ENCODE measurements around the gene SEC11C.

Gene SEC11C

GRCh38 chr18:59144483-59144882 lies 4.8 kb downstream of the SEC11C start:
- no peak for TF ChIP-seq CTCF (IDR thresholded peaks at IDR 0.05; ENCODE audit: control insufficient read depth, extremely low read depth, insufficient read depth)
- no peak for DNase-seq (ENCODE audit: low read depth)
- H3K4me3 ChIP-seq (ENCODE audit: low read depth, low read length), result no peak overlapping the region

- no peak overlapping the region for H3K4me3 ChIP-seq (ENCODE audit: low read depth, low read length)
- TF ChIP-seq CTCF (IDR thresholded peaks at IDR 0.05; ENCODE audit: control insufficient read depth, extremely low read depth, insufficient read depth), result no peak
- DNase-seq (ENCODE audit: low read depth), result peak; percentile 96
These were observed 5.4 kb downstream of the SEC11C start for GRCh38 chr18:59145055-59145454.

- peak; percentile 81 for DNase-seq (ENCODE audit: low read depth)
- TF ChIP-seq CTCF (IDR thresholded peaks at IDR 0.05; ENCODE audit: control insufficient read depth, extremely low read depth, insufficient read depth), result no peak
- H3K4me3 ChIP-seq (ENCODE audit: low read depth, low read length), result no peak overlapping the region
These were observed 8.5 kb downstream of the SEC11C start for GRCh38 chr18:59148192-59148591.

DNA sequence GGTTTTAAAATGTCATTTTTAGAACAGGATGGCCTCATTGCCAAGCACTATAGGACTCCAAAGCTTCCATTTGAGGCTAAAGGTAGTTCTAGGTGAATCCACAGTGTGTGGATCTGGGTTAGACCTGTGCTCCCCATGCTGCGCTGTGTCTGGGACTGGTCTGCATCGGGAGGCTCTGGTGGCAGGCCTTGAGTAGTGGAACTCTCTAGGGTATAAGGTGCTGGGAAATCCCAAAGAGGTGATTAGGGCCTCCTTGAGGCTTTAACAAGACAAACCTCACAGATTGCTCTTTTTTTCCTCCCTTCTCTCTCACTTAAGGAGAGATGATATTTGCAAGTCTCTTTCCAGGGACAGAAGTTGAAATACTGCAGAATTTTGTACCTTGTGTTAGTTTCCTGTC lies 9.3 kb downstream of the SEC11C start:
- no peak for DNase-seq (ENCODE audit: low read depth)
- H3K4me3 ChIP-seq (ENCODE audit: low read depth, low read length), result no peak overlapping the region
- TF ChIP-seq CTCF (IDR thresholded peaks at IDR 0.05; ENCODE audit: control insufficient read depth, extremely low read depth, insufficient read depth), result no peak

DNA sequence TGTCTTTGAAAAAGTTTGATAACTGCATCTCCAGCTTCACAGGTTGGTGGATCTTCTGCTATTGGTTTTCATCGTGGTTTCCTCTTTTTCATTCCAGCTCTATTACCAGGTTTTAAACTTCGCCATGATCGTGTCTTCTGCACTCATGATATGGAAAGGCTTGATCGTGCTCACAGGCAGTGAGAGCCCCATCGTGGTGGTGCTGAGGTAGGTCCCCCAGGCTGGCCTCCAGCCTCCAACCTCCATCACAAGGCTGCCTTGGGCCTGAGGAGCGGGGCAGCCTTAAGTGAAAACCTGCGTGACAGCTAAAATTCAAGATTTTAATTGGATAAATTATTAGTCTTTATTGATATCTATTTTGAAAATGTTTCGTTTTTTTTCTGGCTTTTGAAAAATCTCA lies 9.7 kb downstream of the SEC11C start:
- H3K4me3 ChIP-seq (ENCODE audit: low read depth, low read length), result no peak overlapping the region

GRCh38 chr18:59150236-59150635 lies 10.6 kb downstream of the SEC11C start:
- no peak for DNase-seq (ENCODE audit: low read depth)
- no peak overlapping the region for H3K4me3 ChIP-seq (ENCODE audit: low read depth, low read length)

More for the DNA sequence above, 9.7 kb downstream of the SEC11C start:
- no peak for TF ChIP-seq CTCF (IDR thresholded peaks at IDR 0.05; ENCODE audit: control insufficient read depth, extremely low read depth, insufficient read depth)
- DNase-seq (ENCODE audit: low read depth), result no peak

More at GRCh38 chr18:59150236-59150635, 10.6 kb downstream of the SEC11C start:
- no peak for TF ChIP-seq CTCF (IDR thresholded peaks at IDR 0.05; ENCODE audit: control insufficient read depth, extremely low read depth, insufficient read depth)

Data from LNCaP clone FGC (cell line).